ENCODE data around the gene NUP205.
A peak's percentile ranks its signal among the peaks of the same experiment; 100 is the strongest.

The NUP205 gene

DNA sequence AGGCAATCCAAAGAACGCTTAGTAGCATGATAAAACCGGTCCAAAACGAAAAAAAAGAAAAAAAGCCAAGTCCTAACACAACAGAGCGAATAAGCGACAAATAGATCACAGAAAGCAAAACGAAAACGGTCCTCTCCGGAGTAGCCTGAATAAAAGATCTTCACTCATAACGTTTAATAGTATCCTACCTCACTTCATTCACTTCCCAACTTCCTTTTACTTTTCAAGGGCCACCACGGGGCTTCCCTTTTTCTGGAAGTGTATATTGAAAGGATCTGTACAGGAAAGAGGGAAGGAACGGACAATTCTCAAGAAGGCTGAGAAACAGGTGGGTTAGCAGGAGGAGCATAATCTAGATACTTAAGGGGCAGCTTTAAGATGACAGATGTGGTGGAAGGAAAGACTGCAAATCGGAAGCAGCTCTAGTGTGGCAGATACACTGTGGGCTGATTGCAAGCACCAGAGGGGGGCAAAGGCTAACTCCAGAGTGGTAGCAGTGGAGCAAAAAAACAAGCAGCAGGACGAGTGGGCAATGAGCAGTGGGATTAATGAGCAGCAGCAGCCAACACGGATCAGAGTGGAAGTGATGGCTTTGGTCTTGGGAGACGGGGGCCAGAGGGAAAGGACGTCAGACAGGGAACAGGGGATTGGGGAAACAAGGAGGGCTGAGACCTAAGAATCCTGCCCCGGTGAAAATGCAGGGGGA is 48.7 kb upstream of the NUP205 start (continued):
- TF ChIP-seq, protein P1, sequence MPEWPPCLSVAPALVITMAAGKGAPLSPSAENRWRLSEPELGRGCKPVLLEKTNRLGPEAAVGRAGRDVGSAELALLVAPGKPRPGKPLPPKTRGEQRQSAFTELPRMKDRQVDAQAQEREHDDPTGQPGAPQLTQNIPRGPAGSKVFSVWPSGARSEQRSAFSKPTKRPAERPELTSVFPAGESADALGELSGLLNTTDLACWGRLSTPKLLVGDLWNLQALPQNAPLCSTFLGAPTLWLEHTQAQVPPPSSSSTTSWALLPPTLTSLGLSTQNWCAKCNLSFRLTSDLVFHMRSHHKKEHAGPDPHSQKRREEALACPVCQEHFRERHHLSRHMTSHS (tag by site-specific recombination; IDR thresholded peaks at IDR 0.05), result no peak
- TF ChIP-seq ZNF423 (tag by site-specific recombination; IDR thresholded peaks at IDR 0.05), result no peak
- no peak for TF ChIP-seq ZNF555 (tag by site-specific recombination; conservative IDR thresholded peaks at IDR 0.05)
- TF ChIP-seq ZNF560 (tag by site-specific recombination; IDR thresholded peaks at IDR 0.05; ENCODE audit: borderline replicate concordance), result no peak
- TF ChIP-seq ZNF394 (tag by site-specific recombination; IDR thresholded peaks at IDR 0.05; ENCODE audit: borderline replicate concordance), result 0 out of 2 replicates have a peak, but pooled peaks have one; percentile 34
- no peak for TF ChIP-seq ZNF76 (tag by site-specific recombination; IDR thresholded peaks at IDR 0.05; ENCODE audit: borderline replicate concordance, low read depth)
- TF ChIP-seq IKZF3 (tag by site-specific recombination; IDR thresholded peaks at IDR 0.05), result no peak; the same call in 1 of the 2 replicates
- no peak for TF ChIP-seq ZNF146 (tag by site-specific recombination; IDR thresholded peaks at IDR 0.05)
- no peak for TF ChIP-seq ZIC2 (tag by site-specific recombination; IDR thresholded peaks at IDR 0.05)
- no peak for TF ChIP-seq ZBTB48 (tag by site-specific recombination; IDR thresholded peaks at IDR 0.05)
- no peak for TF ChIP-seq ZFP69B (tag by site-specific recombination; IDR thresholded peaks at IDR 0.05)
- no peak for TF ChIP-seq ZNF37A (tag by site-specific recombination; IDR thresholded peaks at IDR 0.05)
- TF ChIP-seq ZNF664 (tag by site-specific recombination; IDR thresholded peaks at IDR 0.05), result no peak
- TF ChIP-seq, protein P2, sequence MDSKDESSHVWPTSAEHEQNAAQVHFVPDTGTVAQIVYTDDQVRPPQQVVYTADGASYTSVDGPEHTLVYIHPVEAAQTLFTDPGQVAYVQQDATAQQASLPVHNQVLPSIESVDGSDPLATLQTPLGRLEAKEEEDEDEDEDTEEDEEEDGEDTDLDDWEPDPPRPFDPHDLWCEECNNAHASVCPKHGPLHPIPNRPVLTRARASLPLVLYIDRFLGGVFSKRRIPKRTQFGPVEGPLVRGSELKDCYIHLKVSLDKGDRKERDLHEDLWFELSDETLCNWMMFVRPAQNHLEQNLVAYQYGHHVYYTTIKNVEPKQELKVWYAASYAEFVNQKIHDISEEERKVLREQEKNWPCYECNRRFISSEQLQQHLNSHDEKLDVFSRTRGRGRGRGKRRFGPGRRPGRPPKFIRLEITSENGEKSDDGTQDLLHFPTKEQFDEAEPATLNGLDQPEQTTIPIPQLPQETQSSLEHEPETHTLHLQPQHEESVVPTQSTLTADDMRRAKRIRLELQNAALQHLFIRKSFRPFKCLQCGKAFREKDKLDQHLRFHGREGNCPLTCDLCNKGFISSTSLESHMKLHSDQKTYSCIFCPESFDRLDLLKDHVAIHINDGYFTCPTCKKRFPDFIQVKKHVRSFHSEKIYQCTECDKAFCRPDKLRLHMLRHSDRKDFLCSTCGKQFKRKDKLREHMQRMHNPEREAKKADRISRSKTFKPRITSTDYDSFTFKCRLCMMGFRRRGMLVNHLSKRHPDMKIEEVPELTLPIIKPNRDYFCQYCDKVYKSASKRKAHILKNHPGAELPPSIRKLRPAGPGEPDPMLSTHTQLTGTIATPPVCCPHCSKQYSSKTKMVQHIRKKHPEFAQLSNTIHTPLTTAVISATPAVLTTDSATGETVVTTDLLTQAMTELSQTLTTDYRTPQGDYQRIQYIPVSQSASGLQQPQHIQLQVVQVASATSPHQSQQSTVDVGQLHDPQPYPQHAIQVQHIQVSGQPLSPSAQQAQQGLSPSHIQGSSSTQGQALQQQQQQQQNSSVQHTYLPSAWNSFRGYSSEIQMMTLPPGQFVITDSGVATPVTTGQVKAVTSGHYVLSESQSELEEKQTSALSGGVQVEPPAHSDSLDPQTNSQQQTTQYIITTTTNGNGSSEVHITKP (tag by site-specific recombination; IDR thresholded peaks at IDR 0.05), result no peak
- TF ChIP-seq ZBTB20 (tag by site-specific recombination; IDR thresholded peaks at IDR 0.05), result peak; percentile 33; the same call in 1 of the 2 replicates
- no peak for TF ChIP-seq ZNF354C (tag by site-specific recombination; IDR thresholded peaks at IDR 0.05; ENCODE audit: borderline replicate concordance, low read depth)
- TF ChIP-seq PRDM1 (tag by site-specific recombination; IDR thresholded peaks at IDR 0.05), result peak; percentile 86
- TF ChIP-seq ZNF426 (tag by site-specific recombination; IDR thresholded peaks at IDR 0.05), result no peak
- no peak for TF ChIP-seq REPIN1 (tag by site-specific recombination; IDR thresholded peaks at IDR 0.05; ENCODE audit: low read depth)
- TF ChIP-seq, protein P3, sequence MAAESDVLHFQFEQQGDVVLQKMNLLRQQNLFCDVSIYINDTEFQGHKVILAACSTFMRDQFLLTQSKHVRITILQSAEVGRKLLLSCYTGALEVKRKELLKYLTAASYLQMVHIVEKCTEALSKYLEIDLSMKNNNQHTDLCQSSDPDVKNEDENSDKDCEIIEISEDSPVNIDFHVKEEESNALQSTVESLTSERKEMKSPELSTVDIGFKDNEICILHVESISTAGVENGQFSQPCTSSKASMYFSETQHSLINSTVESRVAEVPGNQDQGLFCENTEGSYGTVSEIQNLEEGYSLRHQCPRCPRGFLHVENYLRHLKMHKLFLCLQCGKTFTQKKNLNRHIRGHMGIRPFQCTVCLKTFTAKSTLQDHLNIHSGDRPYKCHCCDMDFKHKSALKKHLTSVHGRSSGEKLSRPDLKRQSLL (tag by site-specific recombination; IDR thresholded peaks at IDR 0.05), result no peak
- TF ChIP-seq ZNF549 (tag by site-specific recombination; IDR thresholded peaks at IDR 0.05), result no peak
- TF ChIP-seq, protein P4, sequence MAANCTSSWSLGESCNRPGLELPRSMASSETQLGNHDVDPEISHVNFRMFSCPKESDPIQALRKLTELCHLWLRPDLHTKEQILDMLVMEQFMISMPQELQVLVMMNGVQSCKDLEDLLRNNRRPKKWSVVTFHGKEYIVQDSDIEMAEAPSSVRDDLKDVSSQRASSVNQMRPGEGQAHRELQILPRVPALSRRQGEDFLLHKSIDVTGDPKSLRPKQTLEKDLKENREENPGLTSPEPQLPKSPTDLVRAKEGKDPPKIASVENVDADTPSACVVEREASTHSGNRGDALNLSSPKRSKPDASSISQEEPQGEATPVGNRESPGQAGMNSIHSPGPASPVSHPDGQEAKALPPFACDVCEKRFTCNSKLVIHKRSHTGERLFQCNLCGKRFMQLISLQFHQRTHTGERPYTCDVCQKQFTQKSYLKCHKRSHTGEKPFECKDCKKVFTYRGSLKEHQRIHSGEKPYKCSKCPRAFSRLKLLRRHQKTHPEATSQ (tag by site-specific recombination; IDR thresholded peaks at IDR 0.05), result no peak
- TF ChIP-seq ZNF121 (tag by site-specific recombination; IDR thresholded peaks at IDR 0.05), result no peak
- TF ChIP-seq, protein P5, sequence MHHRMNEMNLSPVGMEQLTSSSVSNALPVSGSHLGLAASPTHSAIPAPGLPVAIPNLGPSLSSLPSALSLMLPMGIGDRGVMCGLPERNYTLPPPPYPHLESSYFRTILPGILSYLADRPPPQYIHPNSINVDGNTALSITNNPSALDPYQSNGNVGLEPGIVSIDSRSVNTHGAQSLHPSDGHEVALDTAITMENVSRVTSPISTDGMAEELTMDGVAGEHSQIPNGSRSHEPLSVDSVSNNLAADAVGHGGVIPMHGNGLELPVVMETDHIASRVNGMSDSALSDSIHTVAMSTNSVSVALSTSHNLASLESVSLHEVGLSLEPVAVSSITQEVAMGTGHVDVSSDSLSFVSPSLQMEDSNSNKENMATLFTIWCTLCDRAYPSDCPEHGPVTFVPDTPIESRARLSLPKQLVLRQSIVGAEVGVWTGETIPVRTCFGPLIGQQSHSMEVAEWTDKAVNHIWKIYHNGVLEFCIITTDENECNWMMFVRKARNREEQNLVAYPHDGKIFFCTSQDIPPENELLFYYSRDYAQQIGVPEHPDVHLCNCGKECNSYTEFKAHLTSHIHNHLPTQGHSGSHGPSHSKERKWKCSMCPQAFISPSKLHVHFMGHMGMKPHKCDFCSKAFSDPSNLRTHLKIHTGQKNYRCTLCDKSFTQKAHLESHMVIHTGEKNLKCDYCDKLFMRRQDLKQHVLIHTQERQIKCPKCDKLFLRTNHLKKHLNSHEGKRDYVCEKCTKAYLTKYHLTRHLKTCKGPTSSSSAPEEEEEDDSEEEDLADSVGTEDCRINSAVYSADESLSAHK (tag by site-specific recombination; IDR thresholded peaks at IDR 0.05), result no peak
- TF ChIP-seq YY1 (tag by site-specific recombination; IDR thresholded peaks at IDR 0.05), result no peak
- TF ChIP-seq ZNF670 (tag by site-specific recombination; IDR thresholded peaks at IDR 0.05; ENCODE audit: low read depth), result no peak
- no peak for TF ChIP-seq ZNF514 (tag by site-specific recombination; IDR thresholded peaks at IDR 0.05)
- TF ChIP-seq EGR2 (tag by site-specific recombination; IDR thresholded peaks at IDR 0.05; ENCODE audit: low read depth), result peak; percentile 61; the same call in 1 of the 2 replicates
- TF ChIP-seq ZNF529 (tag by site-specific recombination; IDR thresholded peaks at IDR 0.05; ENCODE audit: insufficient replicate concordance), result no peak
- TF ChIP-seq ZNF776 (tag by site-specific recombination; IDR thresholded peaks at IDR 0.05; ENCODE audit: borderline replicate concordance), result no peak
- no peak for TF ChIP-seq WT1 (tag by site-specific recombination; IDR thresholded peaks at IDR 0.05)
- TF ChIP-seq ZNF600 (tag by site-specific recombination; IDR thresholded peaks at IDR 0.05), result peak; percentile 75

All from HEK293 (cell line).